ENCODE measurements around the gene MCRS1. TPM values are rescaled to one million over a fixed set of nuclear protein-coding genes. Genes with fewer than 3 reads are reported as not detected.
"Not testable (repeated sequence)": the region's sequence is repeated elsewhere in the genome, so short reads cannot be mapped to it uniquely, and the experiment has no call there.

MCRS1 gene
- total RNA-seq, 1 experiment from 2014 or later: 66.9 TPM

DNA sequence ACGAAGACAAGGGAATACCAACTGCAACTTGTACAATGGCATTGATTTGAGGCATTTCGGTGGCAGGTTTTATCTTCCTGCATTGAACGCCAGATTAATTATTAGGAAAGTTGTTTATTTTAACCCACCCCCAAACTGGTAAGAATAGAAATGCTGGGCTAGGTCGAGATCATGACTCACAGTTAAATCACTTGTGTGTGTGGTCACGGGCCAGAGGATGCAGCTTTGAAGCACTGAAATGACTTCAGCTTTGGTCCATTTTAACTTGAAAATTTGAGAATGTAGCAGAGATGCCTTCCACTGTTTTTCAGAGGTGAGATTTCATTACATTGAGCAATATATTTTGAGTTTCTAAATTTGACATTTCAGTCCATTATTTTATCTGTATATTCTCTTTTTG lies 52.7 kb downstream of the MCRS1 start:
- peaks cover 11% of the 10 kb centered on the region for H3K4me1 ChIP-seq (replicated peaks; ENCODE audit: insufficient read depth)
- no peak overlapping the region for H3K27ac ChIP-seq
- H2AFZ ChIP-seq: no peak overlapping the region
- ChIA-PET POLR2A (ENCODE audit: unreplicated experiment) (no interaction called here), CTCF (interaction anchor here (0.5 to 4.4 kb wide), 2 partner anchors 157 to 610 kb away, joined by 3 to 51 read pairs; no protein-coding TSS in a partner anchor)
- no peak for TF ChIP-seq EZH2 (IDR thresholded peaks at IDR 0.05; ENCODE audit: low read depth)
- TF ChIP-seq CTCF (conservative IDR thresholded peaks at IDR 0.05): no peak
- no peaks in the 10 kb centered on the region for H3K79me2 ChIP-seq (ENCODE audit: low read depth)
- no peaks in the 10 kb centered on the region for H4K20me1 ChIP-seq (ENCODE audit: insufficient read depth)
- H3K4me2 ChIP-seq: peak overlapping the region; percentile 17; the same call in 1 of the 2 replicates
- H3K9me3 ChIP-seq (ENCODE audit: insufficient read depth, low read depth): no peaks in the 10 kb centered on the region
- DNase-seq: peak in 1 of 2 experiments; percentile 56
- no peaks in the 10 kb centered on the region for H3K36me3 ChIP-seq (ENCODE audit: low read depth)
- no peaks in the 10 kb centered on the region for H3K9me2 ChIP-seq (ENCODE audit: insufficient read depth)
- no TSS peak for BruUV-seq (replicated peaks)
- no peaks in the 10 kb centered on the region for H3K27me3 ChIP-seq (ENCODE audit: insufficient read depth, low read depth)
- intact Hi-C loops (cut with micrococcal nuclease; ENCODE audit: unreplicated experiment): loop anchor here (2.0 kb wide), 1 partner anchor 38 kb away; no protein-coding TSS in a partner anchor
- peaks cover 30% of the 10 kb centered on the region for H3F3A ChIP-seq (ENCODE audit: insufficient read depth, low read depth)
- no peak overlapping the region for H3K4me3 ChIP-seq

DNA sequence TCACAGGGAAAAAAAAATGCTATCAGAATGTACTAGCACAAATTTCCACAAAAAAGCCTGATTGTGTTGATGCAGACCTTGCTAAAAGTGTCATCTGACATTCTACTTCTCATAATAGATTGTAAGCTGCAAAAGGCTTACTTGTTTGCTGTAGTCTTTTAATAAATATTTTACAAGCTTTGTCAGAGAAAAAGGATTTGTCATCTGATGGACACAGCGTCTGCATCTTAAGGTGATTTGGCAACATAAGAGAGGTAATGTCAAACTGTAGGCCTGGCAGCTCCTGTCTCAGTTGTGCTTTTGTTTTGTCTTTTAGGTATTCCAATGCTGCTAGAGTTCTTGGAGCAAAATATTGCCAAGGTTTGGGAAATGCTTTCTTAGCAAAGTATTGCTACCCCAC lies 55.4 kb downstream of the MCRS1 start:
- Histone ChIP-seq H3K9me3 (ENCODE audit: insufficient read depth, low read depth) (no peaks in the 10 kb centered on the region), H4K20me1 (ENCODE audit: insufficient read depth) (no peaks in the 10 kb centered on the region), H3K79me2 (ENCODE audit: low read depth) (no peaks in the 10 kb centered on the region), H3K4me3 (no peak overlapping the region), H2AFZ (no peak overlapping the region), H3K27ac (no peak overlapping the region), H3F3A (ENCODE audit: insufficient read depth, low read depth) (peaks cover 30% of the 10 kb centered on the region), H3K9me2 (ENCODE audit: insufficient read depth) (no peaks in the 10 kb centered on the region), H3K4me1 (replicated peaks; ENCODE audit: insufficient read depth) (peaks cover 11% of the 10 kb centered on the region), H3K36me3 (ENCODE audit: low read depth) (no peaks in the 10 kb centered on the region), H3K4me2 (no peak overlapping the region), H3K27me3 (ENCODE audit: insufficient read depth, low read depth) (no peaks in the 10 kb centered on the region)
- BruUV-seq (replicated peaks): no TSS peak
- TF ChIP-seq EZH2 (IDR thresholded peaks at IDR 0.05; ENCODE audit: low read depth) (no peak), CTCF (conservative IDR thresholded peaks at IDR 0.05) (no peak)
- intact Hi-C loops (cut with micrococcal nuclease; ENCODE audit: unreplicated experiment): no loop called here
- POLR2A ChIA-PET (ENCODE audit: unreplicated experiment): interaction anchor here (0.7 kb wide), 1 partner anchor 229 kb away, joined by 7 read pairs; no protein-coding TSS in a partner anchor
- DNase-seq: no peak
- CTCF ChIA-PET: interaction anchor here (0.6 to 4.4 kb wide), 2 partner anchors 111 to 154 kb away, joined by 3 to 51 read pairs; no protein-coding TSS in a partner anchor

GRCh38 chr12:49511410-49511809 lies 56.5 kb downstream of the MCRS1 start:
- no peak for TF ChIP-seq EZH2 (IDR thresholded peaks at IDR 0.05; ENCODE audit: low read depth)
- no peak for TF ChIP-seq CTCF (conservative IDR thresholded peaks at IDR 0.05)
- no peak overlapping the region for H3K27ac ChIP-seq
- DNase-seq: no peak
- H3F3A ChIP-seq (ENCODE audit: insufficient read depth, low read depth): peaks cover 30% of the 10 kb centered on the region
- H4K20me1 ChIP-seq (ENCODE audit: insufficient read depth): no peaks in the 10 kb centered on the region
- H2AFZ ChIP-seq: no peak overlapping the region
- CTCF ChIA-PET: interaction anchor here (4.4 kb wide), 1 partner anchor 153 kb away, joined by 51 read pairs; no protein-coding TSS in a partner anchor
- intact Hi-C loops (cut with micrococcal nuclease; ENCODE audit: unreplicated experiment): no loop called here
- H3K36me3 ChIP-seq (ENCODE audit: low read depth): no peaks in the 10 kb centered on the region
- BruUV-seq (replicated peaks): no TSS peak
- H3K9me2 ChIP-seq (ENCODE audit: insufficient read depth): no peaks in the 10 kb centered on the region
- H3K4me1 ChIP-seq (replicated peaks; ENCODE audit: insufficient read depth): peaks cover 11% of the 10 kb centered on the region
- no peaks in the 10 kb centered on the region for H3K9me3 ChIP-seq (ENCODE audit: insufficient read depth, low read depth)
- no peak overlapping the region for H3K4me3 ChIP-seq
- POLR2A ChIA-PET (ENCODE audit: unreplicated experiment): interaction anchor here (0.6 kb wide), 1 partner anchor 154 kb away, joined by 9 read pairs; no protein-coding TSS in a partner anchor
- no peak overlapping the region for H3K4me2 ChIP-seq
- no peaks in the 10 kb centered on the region for H3K27me3 ChIP-seq (ENCODE audit: insufficient read depth, low read depth)
- H3K79me2 ChIP-seq (ENCODE audit: low read depth): no peaks in the 10 kb centered on the region

DNA sequence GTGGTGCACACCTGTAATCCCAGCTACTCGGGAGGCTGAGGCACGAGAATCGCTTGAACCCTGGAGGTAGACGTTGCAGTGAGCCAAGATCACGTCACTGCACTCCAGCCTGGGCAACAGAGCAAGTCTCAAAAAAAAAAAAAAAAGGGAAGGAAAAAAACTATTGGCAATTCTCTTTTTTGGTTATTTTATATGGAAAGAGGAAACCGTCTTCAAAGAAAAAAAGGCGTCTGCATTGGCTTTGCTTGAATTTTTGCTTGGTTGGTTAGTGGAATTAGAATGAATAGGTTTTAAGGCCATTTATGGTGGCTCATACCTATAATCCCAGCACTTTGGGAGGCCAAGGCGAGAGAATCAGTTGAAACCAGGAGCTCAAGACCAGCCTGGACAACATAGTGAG lies 58.3 kb downstream of the MCRS1 start:
- H3K27ac ChIP-seq; H3K79me2 ChIP-seq (ENCODE audit: low read depth); H3K9me2 ChIP-seq (ENCODE audit: insufficient read depth); POLR2A ChIA-PET (ENCODE audit: unreplicated experiment); intact Hi-C loops (cut with micrococcal nuclease; ENCODE audit: unreplicated experiment); H3K4me1 ChIP-seq (replicated peaks; ENCODE audit: insufficient read depth); DNase-seq; H3K27me3 ChIP-seq (ENCODE audit: insufficient read depth, low read depth); H2AFZ ChIP-seq; H3K9me3 ChIP-seq (ENCODE audit: insufficient read depth, low read depth); BruUV-seq (replicated peaks); H3K36me3 ChIP-seq (ENCODE audit: low read depth); H3K4me2 ChIP-seq; H4K20me1 ChIP-seq (ENCODE audit: insufficient read depth); H3K4me3 ChIP-seq: not testable (repeated sequence)
- H3F3A ChIP-seq (ENCODE audit: insufficient read depth, low read depth): peaks cover 24% of the 10 kb centered on the region
- CTCF ChIA-PET: interaction anchor here (0.6 kb wide), 2 partner anchors 11 to 28 kb away, joined by 10 to 17 read pairs; no protein-coding TSS in a partner anchor

Measured in PC-9 (cell line).